Breast epithelium (tissue), 4 donors: ENCODE data around the gene PPP5C. TPM values are rescaled to one million over a fixed set of nuclear protein-coding genes. Genes with fewer than 3 reads are reported as not detected.

Experiments used
- DNase-seq, 2 donors: peaks; one replicate each; pipeline ENCODE4 v3.0.0-alpha.2; 2019; ENCODE audit warnings: low spot score in 2 of 2
- H3K27ac ChIP-seq, 2 donors: fragments of 200-600 bp; sonication (generic) in 1 of 2; one replicate each; pipeline ENCODE4 v1.5.1; 2016 to 2019; ENCODE audit warnings: mild to moderate bottlenecking in 1 of 2
- H3K27me3 ChIP-seq, 2 donors: fragments of 200-600 bp; sonication (generic) in 1 of 2; one replicate each; pipeline versions ENCODE4 v1.5.1 to v1.6.0; 2017 to 2019; ENCODE audit warnings: control low read depth in 1 of 2, mild to moderate bottlenecking in 1 of 2
- H3K36me3 ChIP-seq: fragments of 200-600 bp; one replicate; pipeline ENCODE4 v1.5.1; 2019
- H3K4me1 ChIP-seq, 2 donors: fragments of 200-600 bp; sonication (generic); one replicate each; pipeline ENCODE4 v1.5.1; 2016 to 2019; ENCODE audit warnings: control low read depth in 1 of 2
- H3K4me3 ChIP-seq, 3 donors: fragments of 200-600 bp; sonication (generic); 1 replicate in 2 of 3; 2 replicates in 1 of 3; pipeline ENCODE4 v1.5.1; 2016 to 2019; ENCODE audit warnings: mild to moderate bottlenecking in 3 of 3, moderate library complexity in 2 of 3
- H3K9me3 ChIP-seq, 2 donors: fragments of 200-600 bp; sonication (generic) in 1 of 2; one replicate each; pipeline ENCODE4 v1.5.1; 2016 to 2019; ENCODE audit warnings: control low read depth in 1 of 2
- CTCF ChIP-seq, 3 donors: fragments of 450-650 bp; IDR thresholded peaks; one replicate each; pipeline ENCODE4 v1.5.1; 2016 to 2017; ENCODE audit warnings: antibody characterized with exemption in 3 of 3, mild to moderate bottlenecking in 3 of 3, moderate library complexity in 3 of 3
- POLR2A ChIP-seq: fragments of 450-650 bp; IDR thresholded peaks from one replicate; pipeline ENCODE4 v1.6.1; 2016; ENCODE audit warnings: antibody characterized with exemption, mild to moderate bottlenecking, moderate library complexity
- POLR2AphosphoS5 ChIP-seq, 3 donors: sonication (generic); formaldehyde crosslinking; IDR thresholded peaks; one replicate each; pipeline ENCODE4 v1.6.1; 2017; ENCODE audit warnings: antibody characterized with exemption in 3 of 3
- intact Hi-C: fragments of 100-400 bp; cut with DNase I; formaldehyde crosslinking; loops from one replicate; pipeline ENCODE4 v1.15.1; 2023; ENCODE audit warnings: low total_unique reads
- total RNA-seq, 3 donors: library from RNA; depleted of rRNA; stranded (reverse); fragments of >200 nt; gene quantifications; one replicate each; pipeline ENCODE4 v1.1.0, GENCODE V29; 2016

The PPP5C gene
- total RNA-seq, result 10 to 100 TPM; 41.3 to 72.4 (median 58.7) TPM

- H3K4me1 ChIP-seq, result peaks cover 7 to 23% of the 10 kb centered on the region in 2 donors
- H3K9me3 ChIP-seq, result no peaks in the 10 kb centered on the region
- H3K27me3 ChIP-seq, result no peaks in the 10 kb centered on the region
- no peaks in the 10 kb centered on the region for H3K36me3 ChIP-seq
- peak within 1 kb of the TSS; percentile 82 to 84 for H3K27ac ChIP-seq
- peak; percentile 63 for TF ChIP-seq POLR2A
- peak; percentile 58 to 82 (median 60) for TF ChIP-seq POLR2AphosphoS5 (IDR thresholded peaks at IDR 0.05)
- TF ChIP-seq CTCF (IDR thresholded peaks at IDR 0.05), result peak; percentile 35 to 75 (median 60)
- intact Hi-C loops, result no loop called here
- DNase-seq, result peak; percentile 83 to 90
- H3K4me3 ChIP-seq, result peak within 1 kb of the TSS; percentile 86 to 95 (median 91)
These were observed at the start of gene PPP5C for GRCh38 chr19:46346821-46347571. PPP5C (plus strand) TSS chr19:46347087; CDS start chr19:46347097, 10 bp downstream.

GRCh38 chr19:46297700-46298478, 49.0 kb upstream of the PPP5C start:
- H3K4me3 ChIP-seq, result peak overlapping the region; percentile 48 to 61 (median 55)
- TF ChIP-seq CTCF (IDR thresholded peaks at IDR 0.05) (no peak), POLR2AphosphoS5 (IDR thresholded peaks at IDR 0.05) (peak in 1 of 3 donors; percentile 59)
- H3K9me3 ChIP-seq, result no peaks in the 10 kb centered on the region
- peaks cover 7 to 36% of the 10 kb centered on the region in 2 donors for H3K4me1 ChIP-seq
- H3K27ac ChIP-seq, result peak overlapping the region; percentile 59 to 74
- H3K36me3 ChIP-seq, result no peaks in the 10 kb centered on the region
- intact Hi-C loops, result no loop called here
- DNase-seq, result peak; percentile 37 to 69
- H3K27me3 ChIP-seq, result no peaks in the 10 kb centered on the region

GRCh38 chr19:46298479-46299003, 48.3 kb upstream of the PPP5C start:
- peak overlapping the region; percentile 48 to 61 (median 55) for H3K4me3 ChIP-seq
- intact Hi-C loops, result no loop called here
- H3K27me3 ChIP-seq, result no peaks in the 10 kb centered on the region
- no peaks in the 10 kb centered on the region for H3K36me3 ChIP-seq
- no peaks in the 10 kb centered on the region for H3K9me3 ChIP-seq
- peak overlapping the region; percentile 59 to 74 for H3K27ac ChIP-seq
- peaks cover 7 to 36% of the 10 kb centered on the region in 2 donors for H3K4me1 ChIP-seq
- no peak for DNase-seq
- TF ChIP-seq CTCF (IDR thresholded peaks at IDR 0.05) (no peak), POLR2AphosphoS5 (IDR thresholded peaks at IDR 0.05) (no peak), POLR2A (no peak)

- Histone ChIP-seq H3K9me3 (no peaks in the 10 kb centered on the region), H3K27ac (peak overlapping the region; percentile 59 to 74), H3K4me3 (peak overlapping the region; percentile 48 to 61 (median 55)), H3K4me1 (peaks cover 7 to 36% of the 10 kb centered on the region in 2 donors), H3K36me3 (no peaks in the 10 kb centered on the region), H3K27me3 (no peaks in the 10 kb centered on the region)
- intact Hi-C loops, result no loop called here
- DNase-seq, result peak; percentile 91 to 99
- TF ChIP-seq CTCF (IDR thresholded peaks at IDR 0.05), result no peak
- TF ChIP-seq POLR2AphosphoS5 (IDR thresholded peaks at IDR 0.05), result peak; percentile 79 to 95 (median 87)
These were observed 47.8 kb upstream of the PPP5C start for GRCh38 chr19:46299004-46299509.
